ENCODE measurements around the gene HIF1A. TPM values are rescaled to one million over a fixed set of nuclear protein-coding genes. Genes with fewer than 3 reads are reported as not detected.
"Not testable (repeated sequence)": the region's sequence is repeated elsewhere in the genome, so short reads cannot be mapped to it uniquely, and the experiment has no call there.

The HIF1A gene
- total and polyA plus RNA-seq, 2 of the 8 experiments (the other 6 are each of a cell fraction or from before 2014, with no cell fraction given), result 54.8 to 175 TPM

GRCh38 chr14:61746346-61746745, 51.0 kb downstream of the HIF1A start:
- not testable (repeated sequence) for H2BK120ac ChIP-seq (replicated peaks; ENCODE audit: low read depth, low read length); H2BK12ac ChIP-seq (ENCODE audit: low read depth, low read length); H3K4me2 ChIP-seq (ENCODE audit: insufficient read depth in 1 of 2, low read depth in 2 of 2, low read length in 2 of 2); H3K27ac ChIP-seq (ENCODE audit: low read depth, low read length); H4K20me1 ChIP-seq (replicated peaks in 1 of 2; ENCODE audit: control insufficient read depth in 1 of 2, insufficient read depth in 2 of 2, low read length in 2 of 2); H3K56ac ChIP-seq (replicated peaks; ENCODE audit: insufficient read length, low read depth, low read length); H3K4me3 ChIP-seq (ENCODE audit: extremely low read depth in 1 of 4, insufficient read depth in 2 of 4, low read depth in 3 of 4, low read length in 4 of 4); H3K18ac ChIP-seq (ENCODE audit: extremely low read depth, low read length); H3K9me3 ChIP-seq (ENCODE audit: insufficient read depth in 2 of 2, low read depth in 1 of 2, low read length in 1 of 2); H3K4ac ChIP-seq (replicated peaks; ENCODE audit: insufficient read length, low read depth, low read length); FAIRE-seq; H4K91ac ChIP-seq (replicated peaks; ENCODE audit: insufficient read length, low read length); DNase-seq (ENCODE audit: low read depth in 1 of 2, low spot score in 2 of 2); H3K4me1 ChIP-seq (replicated peaks in 1 of 4; ENCODE audit: control insufficient read depth in 3 of 4, insufficient read depth in 4 of 4, low read length in 3 of 4); H2BK15ac ChIP-seq (ENCODE audit: low read length); H3K23me2 ChIP-seq (ENCODE audit: low read depth, low read length); H3K14ac ChIP-seq (ENCODE audit: insufficient read length); H3K9ac ChIP-seq (replicated peaks in 1 of 4; ENCODE audit: extremely low read depth in 1 of 4, low read depth in 3 of 4, low read length in 3 of 4); H3K27me3 ChIP-seq (replicated peaks in 1 of 4; ENCODE audit: control insufficient read depth in 3 of 4, extremely low read depth in 1 of 4, insufficient read depth in 3 of 4, low read length in 3 of 4); H4K8ac ChIP-seq (ENCODE audit: extremely low read depth, insufficient read depth, low read length); H3K79me2 ChIP-seq (ENCODE audit: control insufficient read depth in 1 of 2, insufficient read depth in 2 of 2, low read length in 2 of 2); H3K23ac ChIP-seq (ENCODE audit: insufficient read length); H4K5ac ChIP-seq (ENCODE audit: insufficient read length, low read depth, low read length); H2AK5ac ChIP-seq (ENCODE audit: low read depth, low read length); H2BK5ac ChIP-seq (ENCODE audit: low read depth, low read length); H2AFZ ChIP-seq (ENCODE audit: low read length); H3K79me1 ChIP-seq (ENCODE audit: low read depth, low read length); H2BK20ac ChIP-seq (ENCODE audit: low read length)
- 90% methylated on average over 2 of the region's 3 CpGs; no CpG with 5 or more reads in 1 of the 2 experiments for WGBS, 2 experiments (ENCODE audit: extremely low coverage in 1 of 2, insufficient coverage in 1 of 2, insufficient read length in 1 of 2, insufficient replicate concordance in 2 of 2, low coverage in 1 of 2, low lambda C conversion rate in 2 of 2, missing lambda C conversion rate in 1 of 2)
- ChIA-PET CTCF (ENCODE audit: partially characterized antibody) (interaction anchor here (0.9 to 1.3 kb wide), 3 partner anchors 64 to 285 kb away, joined by 3 to 5 read pairs (median 3); no protein-coding TSS in a partner anchor), POLR2A (ENCODE audit: partially characterized antibody) (interaction anchor here (0.6 to 1.5 kb wide), 3 partner anchors 18 to 50 kb away, joined by 3 to 4 read pairs (median 3); no protein-coding TSS in a partner anchor)
- H3K36me3 ChIP-seq (ENCODE audit: control insufficient read depth in 2 of 4, insufficient read depth in 4 of 4, low read length in 3 of 4), result peaks cover 3 to 66% (median 35%) of the 10 kb centered on the region in 4 experiments; a peak in 6 of 8 replicates
